WTC11 (cell line): ENCODE data around the gene AKAP6. TPM values are rescaled to one million over a fixed set of nuclear protein-coding genes. Genes with fewer than 3 reads are reported as not detected.

Source experiments
- ATAC-seq: fragments of 200-7000 bp; cut with Tn5 transposase; 2 replicates; pipeline ENCODE4 v1.10.0; 2021; ENCODE audit warnings: mild to moderate bottlenecking, moderate library complexity
- CTCF ChIA-PET: fragments of 300-600 bp; sonication (Branson Sonifier 250); formaldehyde crosslinking; loops from one replicate; lab custom pipeline; 2021; ENCODE audit warnings: antibody characterized with exemption; lab: Charles Lee
- POLR2A ChIA-PET: fragments of 350-600 bp; sonication (Branson Sonifier 250); formaldehyde crosslinking; loops from one replicate; lab custom pipeline; 2021; ENCODE audit warnings: antibody characterized with exemption; lab: Charles Lee
- DNase-seq: peaks from one replicate; pipeline ENCODE4 v3.0.0; 2021; ENCODE audit warnings: low spot score
- H3K27ac Mint-ChIP-seq: 2 replicates; pipeline ENCODE4 v1.8.0; 2021; ENCODE audit warnings: mixed read lengths
- H3K27me3 Mint-ChIP-seq: 2 replicates; pipeline ENCODE4 v1.8.0; 2021; ENCODE audit warnings: low read depth, mild to moderate bottlenecking, moderate library complexity, mixed read lengths
- H3K36me3 Mint-ChIP-seq: 2 replicates; pipeline ENCODE4 v1.8.0; 2021; ENCODE audit warnings: mixed read lengths
- H3K4me1 Mint-ChIP-seq: 2 replicates; pipeline ENCODE4 v1.8.0; 2022; ENCODE audit warnings: mixed read lengths
- H3K4me3 Mint-ChIP-seq: 2 replicates; pipeline ENCODE4 v1.8.0; 2021; ENCODE audit warnings: mild to moderate bottlenecking, moderate library complexity, mixed read lengths
- H3K9me3 Mint-ChIP-seq: 2 replicates; pipeline ENCODE4 v1.8.0; 2021; ENCODE audit warnings: mixed read lengths
- AR ChIP-seq: fragments of 250-450 bp; sonication (Bioruptor Pico); IDR thresholded peaks from 2 replicates; pipeline ENCODE4 v1.9.0; 2021; ENCODE audit warnings: mild to moderate bottlenecking
- E2F4 ChIP-seq: sonication (generic); formaldehyde crosslinking; IDR thresholded peaks from 2 replicates; pipeline ENCODE4 v1.8.1; 2022; ENCODE audit warnings: low read depth, mild to moderate bottlenecking, moderate library complexity, missing genetic modification reagents, borderline replicate concordance
- EMX1 ChIP-seq: fragments of 250-450 bp; sonication (Bioruptor Pico); IDR thresholded peaks from 2 replicates; pipeline ENCODE4 v1.8.0; 2021; ENCODE audit warnings: mild to moderate bottlenecking
- FOXJ3 ChIP-seq: sonication (generic); formaldehyde crosslinking; IDR thresholded peaks from 2 replicates; pipeline ENCODE4 v1.9.0; 2021; ENCODE audit warnings: missing genetic modification reagents, mild to moderate bottlenecking, borderline replicate concordance
- FOXP1 ChIP-seq: sonication (generic); formaldehyde crosslinking; IDR thresholded peaks from 2 replicates; pipeline ENCODE4 v1.8.0; 2022; ENCODE audit warnings: missing genetic modification reagents, mild to moderate bottlenecking, moderate library complexity, borderline replicate concordance
- GABPB1 ChIP-seq: sonication (generic); formaldehyde crosslinking; IDR thresholded peaks from 2 replicates; pipeline ENCODE4 v1.8.1; 2023; ENCODE audit warnings: mild to moderate bottlenecking, missing genetic modification reagents
- JAZF1 ChIP-seq: fragments of 250-450 bp; sonication (Bioruptor Pico); IDR thresholded peaks from 2 replicates; pipeline ENCODE4 v1.9.0; 2021; ENCODE audit warnings: moderate library complexity, mild to moderate bottlenecking, inconsistent platforms
- MAX ChIP-seq: sonication (generic); formaldehyde crosslinking; IDR thresholded peaks from 2 replicates; pipeline ENCODE4 v1.8.0; 2022; ENCODE audit warnings: mild to moderate bottlenecking, missing genetic modification reagents
- NFATC4 ChIP-seq: fragments of 250-450 bp; sonication (Bioruptor Pico); IDR thresholded peaks from 2 replicates; pipeline ENCODE4 v1.9.0; 2021; ENCODE audit warnings: mild to moderate bottlenecking
- NR2C2 ChIP-seq: sonication (generic); formaldehyde crosslinking; IDR thresholded peaks from 2 replicates; pipeline ENCODE4 v1.8.0; 2022; ENCODE audit warnings: mild to moderate bottlenecking, missing genetic modification reagents
- OVOL2 ChIP-seq: fragments of 250-450 bp; sonication (Bioruptor Pico); IDR thresholded peaks from 2 replicates; pipeline ENCODE4 v1.9.0; 2021; ENCODE audit warnings: mild to moderate bottlenecking, borderline replicate concordance
- PREB ChIP-seq: sonication (generic); formaldehyde crosslinking; IDR thresholded peaks from 2 replicates; pipeline ENCODE4 v1.8.1; 2022; ENCODE audit warnings: mild to moderate bottlenecking, missing genetic modification reagents, moderate library complexity, borderline replicate concordance
- SMAD3 ChIP-seq: sonication (generic); formaldehyde crosslinking; IDR thresholded peaks from 2 replicates; pipeline ENCODE4 v1.8.0; 2022; ENCODE audit warnings: missing genetic modification reagents, mild to moderate bottlenecking, borderline replicate concordance
- TCF7 ChIP-seq: sonication (generic); formaldehyde crosslinking; IDR thresholded peaks from 2 replicates; pipeline ENCODE4 v1.8.0; 2022; ENCODE audit warnings: mild to moderate bottlenecking, low read depth, missing genetic modification reagents, moderate library complexity
- TEAD1 ChIP-seq: sonication (generic); formaldehyde crosslinking; IDR thresholded peaks from 2 replicates; pipeline ENCODE4 v1.8.0; 2022; ENCODE audit warnings: mild to moderate bottlenecking, missing genetic modification reagents
- ZBTB21 ChIP-seq: sonication (generic); formaldehyde crosslinking; IDR thresholded peaks from 2 replicates; pipeline ENCODE4 v1.8.1; 2023; ENCODE audit warnings: mild to moderate bottlenecking, missing genetic modification reagents, borderline replicate concordance
- ZNF121 ChIP-seq: sonication (generic); formaldehyde crosslinking; IDR thresholded peaks from 2 replicates; pipeline ENCODE4 v1.8.0; 2023; ENCODE audit warnings: missing genetic modification reagents
- ZNF219 ChIP-seq: sonication (generic); formaldehyde crosslinking; IDR thresholded peaks from 2 replicates; pipeline ENCODE4 v1.8.0; 2023; ENCODE audit warnings: missing genetic modification reagents, mild to moderate bottlenecking, borderline replicate concordance
- ZNF232 ChIP-seq: sonication (generic); formaldehyde crosslinking; IDR thresholded peaks from 2 replicates; pipeline ENCODE4 v1.8.0; 2022; ENCODE audit warnings: mild to moderate bottlenecking, missing genetic modification reagents
- ZNF396 ChIP-seq: fragments of 250-450 bp; sonication (Bioruptor Pico); IDR thresholded peaks from 2 replicates; pipeline ENCODE4 v1.8.0; 2021; ENCODE audit warnings: mild to moderate bottlenecking, moderate library complexity, borderline replicate concordance
- ZNF416 ChIP-seq: fragments of 250-450 bp; sonication (Bioruptor Pico); IDR thresholded peaks from 2 replicates; pipeline ENCODE4 v1.9.0; 2021; ENCODE audit warnings: mild to moderate bottlenecking, inconsistent platforms
- ZNF512 ChIP-seq: sonication (generic); formaldehyde crosslinking; IDR thresholded peaks from 2 replicates; pipeline ENCODE4 v1.8.1; 2022; ENCODE audit warnings: missing genetic modification reagents, borderline replicate concordance
- ZNF532 ChIP-seq: fragments of 250-450 bp; sonication (Bioruptor Pico); IDR thresholded peaks from 2 replicates; pipeline ENCODE4 v1.9.0; 2021; ENCODE audit warnings: mild to moderate bottlenecking, borderline replicate concordance
- total RNA-seq: library from RNA; stranded (reverse); gene quantifications from 3 replicates; pipeline ENCODE4 v1.2.3, GENCODE V29; 2021

AKAP6 gene
- total RNA-seq, 1 experiment from 2014 or later: 0.63 TPM

- H3K4me1 Mint-ChIP-seq: peaks cover 13% of the 10 kb centered on the region
- no peak overlapping the region for H3K27ac Mint-ChIP-seq
- no peaks in the 10 kb centered on the region for H3K27me3 Mint-ChIP-seq
- TF ChIP-seq ZNF396 (no peak), NR2C2 (CRISPR knock-in tag) (no peak), E2F4 (CRISPR knock-in tag) (no peak), ZNF232 (CRISPR knock-in tag) (no peak), ZNF532 (CRISPR knock-in tag) (no peak), AR (CRISPR knock-in tag) (no peak), FOXJ3 (CRISPR knock-in tag) (no peak), ZNF121 (CRISPR knock-in tag) (no peak), FOXP1 (no peak), GABPB1 (CRISPR knock-in tag) (no peak)
- TF ChIP-seq, all 79 proteins: peak for 0
- CTCF ChIA-PET: no interaction called here
- H3K9me3 Mint-ChIP-seq: no peaks in the 10 kb centered on the region
- no peak overlapping the region for H3K4me3 Mint-ChIP-seq
- no peaks in the 10 kb centered on the region for H3K36me3 Mint-ChIP-seq
- POLR2A ChIA-PET: no interaction called here
- DNase-seq (no peak), ATAC-seq (no peak)
These were observed 7.6 kb downstream of the AKAP6 start for GRCh38 chr14:32336702-32337101.

DNA sequence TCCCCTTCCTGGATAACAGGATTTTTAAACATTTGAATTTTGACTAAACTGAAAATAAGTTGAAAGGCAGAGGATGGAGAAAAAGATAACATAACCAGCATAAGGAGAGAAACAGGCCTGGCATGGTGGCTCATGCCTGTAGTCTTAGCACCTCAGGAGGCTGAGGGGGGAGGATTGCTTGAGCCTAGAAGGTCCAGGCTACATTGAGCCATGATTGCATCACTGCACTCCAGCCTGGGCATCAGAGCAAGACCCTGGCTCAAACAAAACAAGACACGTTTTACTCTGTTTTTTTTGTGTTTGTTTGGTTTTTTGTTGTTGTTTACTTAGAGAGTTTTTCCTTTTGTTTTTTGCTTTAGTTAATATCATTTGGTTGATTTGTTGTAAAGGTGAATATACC, 8.7 kb downstream of the AKAP6 start:
- no peaks in the 10 kb centered on the region for H3K9me3 Mint-ChIP-seq
- POLR2A ChIA-PET: no interaction called here
- TF ChIP-seq ZNF416 (CRISPR knock-in tag): no peak
- peak; percentile 93 for TF ChIP-seq ZNF121 (CRISPR knock-in tag)
- H3K4me1 Mint-ChIP-seq: peaks cover 20% of the 10 kb centered on the region
- CTCF ChIA-PET: no interaction called here
- no peak overlapping the region for H3K4me3 Mint-ChIP-seq
- DNase-seq (no peak), ATAC-seq (no peak)
- H3K27ac Mint-ChIP-seq: no peak overlapping the region
- H3K27me3 Mint-ChIP-seq: no peaks in the 10 kb centered on the region
- no peaks in the 10 kb centered on the region for H3K36me3 Mint-ChIP-seq

GRCh38 chr14:32339188-32339587, 10.1 kb downstream of the AKAP6 start:
- peaks cover 27% of the 10 kb centered on the region for H3K4me1 Mint-ChIP-seq
- H3K27me3 Mint-ChIP-seq: no peaks in the 10 kb centered on the region
- no peak for DNase-seq
- no peaks in the 10 kb centered on the region for H3K9me3 Mint-ChIP-seq
- H3K36me3 Mint-ChIP-seq: no peaks in the 10 kb centered on the region
- no peak overlapping the region for H3K4me3 Mint-ChIP-seq
- ChIA-PET POLR2A (no interaction called here), CTCF (no interaction called here)
- H3K27ac Mint-ChIP-seq: no peak overlapping the region
- no peak for ATAC-seq
- TF ChIP-seq TEAD1 (CRISPR knock-in tag) (no peak), NFATC4 (CRISPR knock-in tag) (no peak), OVOL2 (CRISPR knock-in tag) (no peak), EMX1 (no peak), FOXJ3 (CRISPR knock-in tag) (no peak), ZNF512 (no peak), ZBTB21 (CRISPR knock-in tag) (no peak), PREB (CRISPR knock-in tag) (no peak), SMAD3 (no peak), TCF7 (no peak), NR2C2 (CRISPR knock-in tag) (no peak), MAX (CRISPR knock-in tag) (no peak), ZNF219 (CRISPR knock-in tag) (no peak), JAZF1 (CRISPR knock-in tag) (no peak)
